ENCODE results near the gene UBA6. TPM values are rescaled to one million over a fixed set of nuclear protein-coding genes. Genes with fewer than 3 reads are reported as not detected.

The UBA6 gene
- polyA plus RNA-seq, 1 of the 3 experiments (the other 2 are of a cell fraction): 51.0 TPM

DNA sequence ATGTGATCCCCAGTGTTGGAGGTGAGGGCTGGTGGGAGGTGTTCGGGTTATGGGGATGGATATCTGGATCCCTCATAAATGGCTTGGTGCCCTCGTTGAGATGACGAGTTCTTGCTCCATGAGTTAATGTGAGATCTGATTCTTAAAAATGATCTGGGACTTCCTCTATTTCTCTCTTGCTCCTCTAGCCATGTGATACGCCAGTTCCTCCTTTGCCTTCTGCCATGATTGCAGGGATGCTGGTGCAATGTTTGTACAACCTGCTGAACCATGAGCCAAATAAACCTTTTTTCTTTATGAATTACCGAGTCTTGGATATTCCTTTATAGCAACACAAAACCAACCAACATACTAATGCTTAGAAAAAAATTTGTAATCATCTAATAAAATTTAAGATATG is 85.8 kb downstream of the UBA6 start:
- WGBS (ENCODE audit: low lambda C conversion rate): 97% methylated on average over 5 of the region's 5 CpGs
- TF ChIP-seq, protein P1, sequence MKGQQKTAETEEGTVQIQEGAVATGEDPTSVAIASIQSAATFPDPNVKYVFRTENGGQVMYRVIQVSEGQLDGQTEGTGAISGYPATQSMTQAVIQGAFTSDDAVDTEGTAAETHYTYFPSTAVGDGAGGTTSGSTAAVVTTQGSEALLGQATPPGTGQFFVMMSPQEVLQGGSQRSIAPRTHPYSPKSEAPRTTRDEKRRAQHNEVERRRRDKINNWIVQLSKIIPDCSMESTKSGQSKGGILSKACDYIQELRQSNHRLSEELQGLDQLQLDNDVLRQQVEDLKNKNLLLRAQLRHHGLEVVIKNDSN (IDR thresholded peaks at IDR 0.05; ENCODE audit: borderline replicate concordance, low read depth): no peak
- TF ChIP-seq FOXJ3 (CRISPR knock-in tag; IDR thresholded peaks at IDR 0.05) (no peak), TEAD4 (IDR thresholded peaks at IDR 0.05; ENCODE audit: borderline replicate concordance, insufficient read depth) (no peak), NRF1 (IDR thresholded peaks at IDR 0.05; ENCODE audit: low read depth, low read length) (no peak)
- TF ChIP-seq, protein P2, sequence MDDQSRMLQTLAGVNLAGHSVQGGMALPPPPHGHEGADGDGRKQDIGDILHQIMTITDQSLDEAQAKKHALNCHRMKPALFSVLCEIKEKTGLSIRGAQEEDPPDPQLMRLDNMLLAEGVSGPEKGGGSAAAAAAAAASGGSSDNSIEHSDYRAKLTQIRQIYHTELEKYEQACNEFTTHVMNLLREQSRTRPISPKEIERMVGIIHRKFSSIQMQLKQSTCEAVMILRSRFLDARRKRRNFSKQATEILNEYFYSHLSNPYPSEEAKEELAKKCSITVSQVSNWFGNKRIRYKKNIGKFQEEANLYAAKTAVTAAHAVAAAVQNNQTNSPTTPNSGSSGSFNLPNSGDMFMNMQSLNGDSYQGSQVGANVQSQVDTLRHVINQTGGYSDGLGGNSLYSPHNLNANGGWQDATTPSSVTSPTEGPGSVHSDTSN (IDR thresholded peaks at IDR 0.05): no peak
- TF ChIP-seq, protein P3, sequence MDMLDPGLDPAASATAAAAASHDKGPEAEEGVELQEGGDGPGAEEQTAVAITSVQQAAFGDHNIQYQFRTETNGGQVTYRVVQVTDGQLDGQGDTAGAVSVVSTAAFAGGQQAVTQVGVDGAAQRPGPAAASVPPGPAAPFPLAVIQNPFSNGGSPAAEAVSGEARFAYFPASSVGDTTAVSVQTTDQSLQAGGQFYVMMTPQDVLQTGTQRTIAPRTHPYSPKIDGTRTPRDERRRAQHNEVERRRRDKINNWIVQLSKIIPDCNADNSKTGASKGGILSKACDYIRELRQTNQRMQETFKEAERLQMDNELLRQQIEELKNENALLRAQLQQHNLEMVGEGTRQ (IDR thresholded peaks at IDR 0.05; ENCODE audit: borderline replicate concordance, low read depth, low read length): no peak
- no peak overlapping the region for H2AFZ ChIP-seq (ENCODE audit: low read depth)
- H3K4me2 ChIP-seq: no peak overlapping the region
- H3K9me2 ChIP-seq: no peaks in the 10 kb centered on the region
- H3F3A ChIP-seq (replicated peaks; ENCODE audit: insufficient read depth): peaks cover 26% of the 10 kb centered on the region
- no peaks in the 10 kb centered on the region for H3K27me3 ChIP-seq (ENCODE audit: insufficient read depth)
- no peaks in the 10 kb centered on the region for H3K4me1 ChIP-seq (ENCODE audit: control insufficient read depth in 1 of 2, insufficient read depth in 2 of 2, low read depth in 1 of 2, low read length in 1 of 2)
- H3K27ac ChIP-seq (ENCODE audit: low read depth in 2 of 2, low read length in 1 of 2): no peak overlapping the region
- H3K9me3 ChIP-seq: peaks cover 6% of the 10 kb centered on the region; the same call in 1 of the 2 replicates
- no peak overlapping the region for H3K9ac ChIP-seq
- DNase-seq: no peak
- CTCF ChIA-PET: no interaction called here
- POLR2A ChIA-PET: no interaction called here
- H4K20me1 ChIP-seq (ENCODE audit: insufficient read depth): no peaks in the 10 kb centered on the region
- H3K4me3 ChIP-seq (ENCODE audit: low read depth in 2 of 2, low read length in 1 of 2): no peak overlapping the region
- no peaks in the 10 kb centered on the region for H3K79me2 ChIP-seq (ENCODE audit: insufficient read depth)
- H3K36me3 ChIP-seq (replicated peaks in 1 of 2; ENCODE audit: control insufficient read depth in 1 of 2, insufficient read depth in 2 of 2, low read length in 1 of 2): peaks cover 58 to 79% of the 10 kb centered on the region in 2 experiments

DNA sequence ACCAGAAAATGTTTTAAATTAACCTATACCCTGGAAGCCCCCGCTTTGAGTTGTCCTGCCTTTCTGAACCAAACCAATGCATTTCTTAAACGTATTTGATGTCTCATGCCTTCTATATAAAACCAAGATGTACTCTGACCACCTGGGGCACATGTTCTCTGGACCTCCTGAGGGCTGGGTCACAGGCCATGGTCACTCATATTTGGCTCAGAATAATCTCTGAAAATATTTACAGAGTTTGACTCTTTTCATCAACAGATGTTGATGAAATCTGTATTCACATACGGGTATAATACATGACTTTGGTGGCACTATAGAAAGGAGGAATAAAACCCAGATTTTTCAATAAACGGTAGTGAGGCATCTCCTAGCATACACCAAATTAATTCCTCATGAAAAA is 86.8 kb downstream of the UBA6 start:
- Histone ChIP-seq H3K27me3 (ENCODE audit: insufficient read depth) (no peaks in the 10 kb centered on the region), H3K4me2 (no peak overlapping the region), H3K79me2 (ENCODE audit: insufficient read depth) (no peaks in the 10 kb centered on the region), H3K27ac (ENCODE audit: low read depth in 2 of 2, low read length in 1 of 2) (no peak overlapping the region), H3K4me3 (ENCODE audit: low read depth in 2 of 2, low read length in 1 of 2) (no peak overlapping the region), H3K4me1 (ENCODE audit: control insufficient read depth in 1 of 2, insufficient read depth in 2 of 2, low read depth in 1 of 2, low read length in 1 of 2) (no peaks in the 10 kb centered on the region), H3F3A (replicated peaks; ENCODE audit: insufficient read depth) (peaks cover 26% of the 10 kb centered on the region), H3K9ac (no peak overlapping the region), H3K36me3 (replicated peaks in 1 of 2; ENCODE audit: control insufficient read depth in 1 of 2, insufficient read depth in 2 of 2, low read length in 1 of 2) (peaks cover 51 to 72% of the 10 kb centered on the region in 2 experiments), H4K20me1 (ENCODE audit: insufficient read depth) (no peaks in the 10 kb centered on the region), H3K9me3 (peaks cover 6% of the 10 kb centered on the region; the same call in 1 of the 2 replicates), H3K9me2 (no peaks in the 10 kb centered on the region), H2AFZ (ENCODE audit: low read depth) (no peak overlapping the region)
- ChIA-PET CTCF (no interaction called here), POLR2A (no interaction called here)
- no peak for DNase-seq
- WGBS (ENCODE audit: low lambda C conversion rate): 91% methylated on average over 4 of the region's 4 CpGs
- TF ChIP-seq TCF12 (IDR thresholded peaks at IDR 0.05): no peak
- TF ChIP-seq FOXJ3 (CRISPR knock-in tag; IDR thresholded peaks at IDR 0.05): no peak
- TF ChIP-seq SIN3A (IDR thresholded peaks at IDR 0.05; ENCODE audit: borderline replicate concordance, low read depth, low read length): no peak
- TF ChIP-seq, protein P3 (IDR thresholded peaks at IDR 0.05; ENCODE audit: borderline replicate concordance, low read depth, low read length): no peak
- TF ChIP-seq RXRA (IDR thresholded peaks at IDR 0.05; ENCODE audit: borderline replicate concordance, low read depth): no peak
- no peak for TF ChIP-seq JUND (IDR thresholded peaks at IDR 0.05)
- TF ChIP-seq POLR2AphosphoS5 (IDR thresholded peaks at IDR 0.05; ENCODE audit: low read depth, low read length): no peak
- no peak for TF ChIP-seq FOXM1 (IDR thresholded peaks at IDR 0.05; ENCODE audit: low read depth)
- no peak for TF ChIP-seq NFIC (IDR thresholded peaks at IDR 0.05; ENCODE audit: borderline replicate concordance)
- TF ChIP-seq EZH2phosphoT487 (IDR thresholded peaks at IDR 0.05; ENCODE audit: borderline replicate concordance, low read depth): no peak
- TF ChIP-seq CHD2 (IDR thresholded peaks at IDR 0.05; ENCODE audit: low read length, partially characterized antibody): no peak
- no peak for TF ChIP-seq GATA2 (CRISPR knock-in tag; IDR thresholded peaks at IDR 0.05)
- TF ChIP-seq ELF1 (IDR thresholded peaks at IDR 0.05): no peak
- no peak for TF ChIP-seq MEF2A (IDR thresholded peaks at IDR 0.05; ENCODE audit: borderline replicate concordance, low read depth)
- TF ChIP-seq TAF1 (IDR thresholded peaks at IDR 0.05; ENCODE audit: borderline replicate concordance, low read depth, low read length): no peak
- no peak for TF ChIP-seq NRF1 (IDR thresholded peaks at IDR 0.05; ENCODE audit: low read depth, low read length)
- TF ChIP-seq, protein P4, sequence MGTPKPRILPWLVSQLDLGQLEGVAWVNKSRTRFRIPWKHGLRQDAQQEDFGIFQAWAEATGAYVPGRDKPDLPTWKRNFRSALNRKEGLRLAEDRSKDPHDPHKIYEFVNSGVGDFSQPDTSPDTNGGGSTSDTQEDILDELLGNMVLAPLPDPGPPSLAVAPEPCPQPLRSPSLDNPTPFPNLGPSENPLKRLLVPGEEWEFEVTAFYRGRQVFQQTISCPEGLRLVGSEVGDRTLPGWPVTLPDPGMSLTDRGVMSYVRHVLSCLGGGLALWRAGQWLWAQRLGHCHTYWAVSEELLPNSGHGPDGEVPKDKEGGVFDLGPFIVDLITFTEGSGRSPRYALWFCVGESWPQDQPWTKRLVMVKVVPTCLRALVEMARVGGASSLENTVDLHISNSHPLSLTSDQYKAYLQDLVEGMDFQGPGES (IDR thresholded peaks at IDR 0.05; ENCODE audit: low read depth, low read length): no peak
- no peak for TF ChIP-seq YY1 (IDR thresholded peaks at IDR 0.05; ENCODE audit: low read depth)
